Retinal pigment epithelial cell (primary cell): ENCODE results near the gene KRIT1.

ENCODE experiments used
- DNase-seq: peaks from one replicate; pipeline ENCODE4 v3.0.0-alpha.2; 2010; ENCODE audit warnings: low read depth
- H3K4me3 ChIP-seq: 2 replicates; pipeline ENCODE4 v1.5.1; 2011; ENCODE audit warnings: mild to moderate bottlenecking, low read length, control low read depth, moderate library complexity
- CTCF ChIP-seq: conservative IDR thresholded peaks from 2 replicates; pipeline ENCODE4 v1.5.1; 2011; ENCODE audit warnings: low read depth, low read length, control low read depth, inconsistent platforms

KRIT1 gene

GRCh38 chr7:92251181-92251580 is 5.5 kb upstream of the KRIT1 start:
- no peak overlapping the region for H3K4me3 ChIP-seq
- TF ChIP-seq CTCF, result no peak
- no peak for DNase-seq

DNA sequence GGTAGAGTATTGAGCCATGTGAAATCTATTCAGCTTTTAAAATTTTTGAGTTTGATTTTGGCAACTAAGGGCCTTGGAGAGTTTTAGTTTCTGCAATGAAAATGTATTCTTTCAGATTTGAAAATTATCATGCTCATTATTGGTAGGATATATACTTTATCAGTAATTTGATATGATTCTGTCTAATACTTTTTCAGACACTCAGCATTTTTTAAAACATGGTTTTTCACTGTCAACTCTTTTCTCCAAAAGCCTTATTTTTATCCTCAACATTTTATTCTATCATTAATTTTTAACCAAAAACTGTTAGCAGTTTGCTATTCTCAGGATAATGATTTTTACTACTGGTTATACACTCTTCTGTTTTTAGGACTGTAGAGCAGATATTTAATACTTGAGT is 4.9 kb upstream of the KRIT1 start:
- no peak overlapping the region for H3K4me3 ChIP-seq
- DNase-seq, result no peak
- no peak for TF ChIP-seq CTCF

DNA sequence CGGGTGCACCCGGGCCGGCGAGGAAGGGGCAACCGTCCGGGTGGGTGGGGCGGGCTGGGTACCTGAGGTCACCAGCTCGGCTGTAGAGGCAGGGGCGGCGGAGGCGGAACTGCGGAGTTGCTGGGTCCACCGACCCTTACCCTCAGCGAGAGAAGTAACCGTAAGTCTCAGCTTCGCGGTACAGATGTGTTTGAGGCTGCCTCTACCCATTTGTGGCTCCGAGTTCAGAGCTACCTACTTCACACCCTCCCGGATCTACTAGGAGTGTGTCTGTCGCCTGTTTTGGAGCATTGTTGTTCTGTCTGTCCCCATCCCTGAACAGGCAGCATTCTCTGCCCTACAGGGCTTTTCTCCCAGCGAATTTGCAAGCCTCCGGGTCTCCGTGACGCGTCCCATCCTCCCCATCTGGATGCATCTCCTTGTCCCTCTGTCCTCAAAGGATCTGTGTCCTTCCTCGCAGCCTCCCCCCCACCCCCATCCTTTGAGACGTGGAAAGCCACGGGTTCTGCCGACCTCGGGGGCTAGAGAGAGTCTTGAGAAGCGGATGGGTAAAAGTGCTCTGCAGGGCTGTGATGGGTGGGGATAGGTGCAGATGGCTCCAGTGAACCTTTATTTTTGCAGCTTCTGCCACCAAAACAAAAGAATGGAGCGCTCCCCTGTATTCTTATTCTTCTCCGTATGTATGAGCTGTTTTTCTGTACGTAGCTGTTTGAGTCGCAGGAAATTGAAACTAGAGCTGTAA is 817 bp upstream of the KRIT1 start:
- no peak for DNase-seq
- TF ChIP-seq CTCF, result no peak
- peak overlapping the region; percentile 94 for H3K4me3 ChIP-seq

- H3K4me3 ChIP-seq, result peak overlapping the region; percentile 94
- DNase-seq, result no peak
- TF ChIP-seq CTCF, result no peak
Measured at GRCh38 chr7:92244808-92245486, 767 bp downstream of the KRIT1 start.

GRCh38 chr7:92242972-92243371 is 2.7 kb downstream of the KRIT1 start:
- TF ChIP-seq CTCF, result no peak
- DNase-seq, result no peak
- no peak overlapping the region for H3K4me3 ChIP-seq

DNA sequence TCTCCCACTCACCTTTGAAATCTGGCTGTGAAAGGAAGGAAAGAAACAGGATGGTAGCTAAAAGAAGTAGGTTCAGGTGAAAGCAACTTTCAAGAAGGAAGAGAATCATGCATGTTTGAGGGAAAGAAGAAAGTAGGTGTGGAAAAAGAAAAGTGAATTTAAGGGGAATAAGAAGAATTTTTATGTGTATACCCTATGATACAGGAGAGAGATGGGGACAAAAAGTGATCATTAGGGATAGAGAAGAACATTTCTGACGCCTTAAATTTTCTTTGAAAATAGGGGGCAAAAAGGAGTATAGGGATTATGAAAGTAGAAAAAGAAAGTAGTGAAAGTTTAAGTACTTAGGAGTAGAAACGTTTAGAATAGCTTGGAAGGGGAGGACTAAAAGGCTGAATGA is 15.2 kb downstream of the KRIT1 start:
- no peak overlapping the region for H3K4me3 ChIP-seq
- DNase-seq, result no peak
- no peak for TF ChIP-seq CTCF

DNA sequence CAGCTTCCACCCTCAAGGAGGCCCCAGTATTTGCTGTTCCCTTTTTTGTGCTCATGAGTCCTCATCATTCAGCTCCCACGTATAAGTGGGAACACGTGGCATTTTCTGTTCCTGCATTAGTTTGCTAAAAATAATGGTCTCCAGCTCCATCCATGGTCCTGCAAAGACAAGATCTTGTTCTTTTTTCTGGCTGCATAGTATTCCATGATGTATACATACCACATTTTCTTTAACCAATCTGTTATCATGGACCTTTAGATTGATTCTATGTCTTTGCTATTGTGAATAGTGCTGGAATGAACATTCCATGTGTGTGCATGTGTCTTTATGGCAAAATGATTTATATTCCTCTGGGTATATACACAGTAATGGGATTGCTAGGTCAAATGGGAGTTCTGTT is 17.0 kb downstream of the KRIT1 start:
- H3K4me3 ChIP-seq, result no peak overlapping the region
- no peak for TF ChIP-seq CTCF
- DNase-seq, result no peak
